Hypothalamus (tissue), 51 donors: Measurements from ENCODE around the gene CHST3.
"Not testable (repeated sequence)": the region's sequence is repeated elsewhere in the genome, so short reads cannot be mapped to it uniquely, and the experiment has no call there.

ENCODE experiments used
- DNase-seq, 51 donors: peaks; one replicate each; lab custom pipeline; 2025; lab: John Stamatoyannopoulos, UW

Gene CHST3

GRCh38 chr10:71964098-71964742 is at the start of gene CHST3:
Gene CHST3 (plus strand): TSS chr10:71964395. CDS start chr10:72005843, 41,448 bp downstream.
- DNase-seq = peak in 38 of 51 donors; percentile 28 to 87 (median 68)

DNA sequence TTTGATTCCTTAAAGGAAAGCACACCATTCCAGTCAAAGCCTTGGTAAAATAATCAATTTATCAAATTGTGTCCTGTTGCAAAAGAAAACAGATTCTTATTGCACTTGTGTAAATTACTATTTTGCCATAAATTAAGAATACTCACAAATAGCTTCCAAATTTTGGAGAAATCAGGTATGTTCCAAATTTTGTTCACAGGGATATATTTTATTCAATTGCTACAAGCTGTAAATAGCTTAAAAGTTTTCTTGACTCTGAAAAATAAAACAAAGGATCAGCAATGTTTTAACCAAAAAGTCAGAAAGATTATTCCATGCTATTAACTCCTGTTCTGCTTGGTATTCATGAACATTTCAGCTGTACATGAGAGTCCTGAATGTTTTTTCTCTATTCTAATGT is 47.4 kb upstream of the CHST3 start:
- no peak for DNase-seq

DNA sequence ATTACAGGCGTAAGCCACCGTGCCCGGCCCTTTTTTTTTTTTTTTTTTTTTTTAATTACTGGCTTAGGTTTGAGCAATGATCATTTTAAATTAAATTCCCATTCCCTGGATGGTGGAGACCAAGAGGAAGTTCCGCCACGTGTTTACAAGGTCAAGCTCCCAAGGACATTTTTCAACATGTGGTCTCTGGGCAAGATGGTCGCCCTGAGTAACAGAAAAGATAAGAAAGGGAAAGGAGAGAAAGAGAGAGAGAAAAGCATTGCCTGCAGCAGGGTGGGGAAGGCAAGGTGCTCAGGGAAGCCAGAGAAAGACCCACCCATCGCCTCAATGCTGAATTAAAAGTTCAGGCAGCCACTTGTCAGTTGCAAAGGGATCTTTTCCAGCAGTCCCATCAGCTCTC is 45.2 kb upstream of the CHST3 start:
- no peak for DNase-seq

GRCh38 chr10:71919956-71920539 is 44.1 kb upstream of the CHST3 start:
- not testable (repeated sequence) for DNase-seq

DNA sequence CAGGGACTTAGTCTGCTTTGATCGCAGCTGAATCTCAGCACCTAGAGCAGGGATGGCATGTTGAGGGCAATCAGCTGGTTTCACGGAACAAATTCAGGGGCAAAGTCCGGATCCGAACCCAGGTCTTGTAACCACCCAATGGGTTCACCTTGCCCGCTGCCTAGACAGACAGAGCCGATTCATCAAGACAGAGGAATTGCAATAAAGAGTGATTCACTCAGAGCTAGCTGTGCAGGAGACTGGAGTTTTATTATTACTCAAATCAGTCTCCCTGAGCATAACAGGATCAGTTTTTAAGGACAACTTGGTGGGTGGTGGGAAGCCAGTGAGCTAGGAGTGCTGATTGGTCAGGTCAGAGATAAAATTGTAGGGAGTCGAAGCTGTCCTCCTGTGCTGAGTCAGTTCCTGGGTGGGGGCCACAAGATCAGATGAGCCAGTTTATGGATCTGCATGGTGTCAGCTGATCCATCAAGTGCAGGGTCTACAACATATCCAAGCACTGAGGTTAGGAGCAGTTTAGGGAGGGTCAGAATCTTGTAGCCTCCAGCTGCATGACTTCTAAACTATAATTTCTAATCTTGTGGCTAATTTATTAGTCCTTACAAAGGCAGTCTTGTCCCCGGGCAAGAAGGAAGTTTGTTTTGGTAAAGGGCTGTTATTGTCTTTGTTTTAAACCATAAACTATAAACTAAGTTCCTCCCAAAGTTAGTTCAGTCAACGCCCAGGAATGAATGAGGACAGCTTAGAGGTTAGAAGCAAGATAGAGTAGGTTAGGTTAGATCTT is 43.5 kb upstream of the CHST3 start:
- DNase-seq = no peak

GRCh38 chr10:71921324-71922027 is 42.7 kb upstream of the CHST3 start:
- DNase-seq = peak in 46 of 51 donors; percentile 5 to 89 (median 64)

DNA sequence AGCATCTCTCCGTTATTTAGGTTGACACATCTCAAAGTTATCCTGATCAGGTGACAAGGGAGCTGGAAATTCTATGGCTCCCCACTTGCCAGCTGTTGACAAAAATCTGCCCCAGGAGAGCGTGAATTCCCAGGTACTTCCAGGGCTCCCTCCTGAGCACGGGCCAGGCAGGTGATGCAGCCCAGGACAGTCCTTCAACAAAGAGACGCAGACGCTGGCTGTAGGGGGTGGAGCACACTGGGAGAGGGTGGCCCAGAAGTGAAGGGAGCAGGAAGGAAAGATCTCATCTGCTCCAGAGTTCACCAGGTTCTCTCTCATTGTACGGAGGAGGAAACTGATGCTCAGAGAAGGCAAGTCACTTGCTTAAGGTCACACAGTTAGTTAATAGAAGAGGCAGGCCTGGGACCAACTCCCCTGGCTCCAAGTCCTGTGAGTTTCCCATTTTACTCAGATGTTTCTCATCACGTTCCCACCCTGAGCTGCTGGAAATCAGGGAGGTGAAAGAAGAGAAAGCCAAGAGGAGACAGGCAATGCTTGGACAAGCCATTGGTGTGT is 41.0 kb upstream of the CHST3 start:
- no peak for DNase-seq

- no peak for DNase-seq
These were observed 39.4 kb upstream of the CHST3 start for GRCh38 chr10:71924771-71925170.

DNA sequence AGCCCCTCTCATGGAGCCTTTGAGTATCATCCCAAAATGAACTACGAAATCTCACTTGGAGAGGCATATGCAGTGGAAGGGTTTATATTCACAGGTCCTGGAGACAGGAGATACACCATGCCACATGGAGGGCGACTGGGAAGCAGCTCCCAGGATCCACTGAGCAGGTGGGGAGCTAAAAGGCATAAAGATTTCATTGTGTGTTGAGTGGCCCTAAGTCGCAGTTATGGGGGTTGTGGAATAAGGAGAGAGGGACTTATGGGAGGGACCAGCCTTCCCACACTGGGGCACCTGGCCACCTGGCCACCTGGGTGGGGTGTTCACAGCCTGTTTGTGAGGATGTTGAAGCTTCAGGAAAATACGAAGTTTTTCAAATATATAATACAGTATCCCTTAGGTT is 37.0 kb upstream of the CHST3 start:
- DNase-seq = no peak

DNA sequence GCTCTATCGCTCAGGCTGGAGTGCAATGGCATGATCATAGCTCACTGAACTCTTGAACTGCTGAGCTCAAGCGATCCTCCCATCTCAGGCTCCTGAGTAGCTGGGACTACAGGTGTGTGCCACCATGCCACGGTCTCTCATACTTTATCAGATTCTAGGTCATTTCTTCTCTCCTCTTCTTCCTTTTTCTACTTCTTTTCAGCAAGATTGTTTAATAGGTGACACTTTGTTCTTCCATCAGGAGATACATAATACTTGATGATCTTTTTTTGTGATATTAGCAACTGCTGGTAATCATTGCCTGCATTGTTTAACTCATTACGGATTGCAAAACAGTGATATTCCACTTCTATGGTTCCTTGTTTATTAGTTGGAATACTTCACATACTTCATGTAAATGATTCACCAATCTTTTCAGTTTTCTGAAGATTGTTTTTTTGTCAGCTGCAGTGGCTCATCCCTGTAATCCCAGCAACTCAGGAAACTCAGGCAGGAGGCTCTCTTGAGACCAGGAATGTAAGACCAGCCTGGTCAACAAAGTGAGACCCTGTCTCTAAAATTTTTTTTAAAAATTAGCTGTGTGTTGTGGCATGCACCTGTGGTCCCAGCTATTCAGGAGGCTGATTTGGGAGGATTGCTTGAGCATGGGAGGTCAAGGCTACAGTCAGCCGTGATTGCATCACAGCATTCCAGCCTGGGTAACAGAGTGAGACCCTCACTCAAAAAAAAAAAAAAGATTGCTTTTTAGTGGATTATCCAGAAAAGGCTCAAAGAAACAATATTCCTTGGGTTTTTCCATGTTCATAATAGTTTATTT is 36.2 kb upstream of the CHST3 start:
- no peak for DNase-seq

- DNase-seq = no peak
These were observed 32.9 kb upstream of the CHST3 start for GRCh38 chr10:71931295-71931694.

- DNase-seq = no peak
These were observed 30.5 kb upstream of the CHST3 start for GRCh38 chr10:71933651-71934050.

DNA sequence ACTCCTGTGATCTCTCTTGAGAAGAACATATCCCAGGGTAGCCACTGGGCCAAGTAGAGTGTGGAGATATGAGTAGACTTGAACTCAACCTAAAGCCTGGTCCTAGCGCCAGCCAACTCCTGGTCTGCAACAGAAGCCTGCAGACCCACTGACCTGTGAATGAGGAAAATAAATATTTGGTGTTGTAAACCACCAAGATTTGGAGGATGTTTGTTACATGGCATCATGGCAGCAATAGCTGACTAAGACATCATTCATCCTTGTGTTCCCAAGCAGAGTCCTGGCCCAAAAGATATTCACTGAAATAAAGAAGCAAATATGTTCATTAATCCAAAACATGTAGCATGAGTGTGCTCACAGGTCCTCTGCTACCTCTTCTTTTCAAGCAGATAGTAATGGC is 26.0 kb upstream of the CHST3 start:
- DNase-seq = no peak

GRCh38 chr10:71939304-71939703 is 24.9 kb upstream of the CHST3 start:
- no peak for DNase-seq

DNA sequence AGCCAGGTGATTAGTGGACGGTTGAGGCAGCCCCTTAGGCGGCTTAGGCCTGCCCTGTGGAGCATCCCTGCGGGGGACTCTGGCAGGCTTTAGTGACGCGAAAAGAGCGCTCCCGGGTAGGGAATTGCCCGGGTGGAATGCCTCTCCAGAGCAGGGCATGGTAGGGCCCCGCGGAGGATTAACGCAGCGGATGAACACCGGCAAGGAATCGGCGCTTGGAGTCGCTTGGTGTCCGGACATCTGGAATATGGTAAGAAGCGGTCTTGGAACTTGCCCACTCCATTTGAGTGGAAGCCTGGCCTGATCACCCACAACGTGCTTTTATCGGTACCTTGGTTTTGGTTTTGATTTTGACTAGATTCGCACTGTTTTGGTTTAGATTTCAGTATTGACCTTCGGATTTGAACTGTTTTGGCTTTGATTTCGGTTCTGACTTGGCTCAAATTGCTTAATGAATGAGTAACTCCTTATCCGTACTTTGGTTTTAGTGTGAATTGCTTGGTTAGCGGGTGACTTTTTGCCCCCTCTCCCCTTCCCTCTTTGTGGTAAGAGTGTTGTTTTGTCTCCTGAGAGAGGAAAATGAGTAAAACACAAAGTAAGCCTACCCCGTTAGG is 24.2 kb upstream of the CHST3 start:
- DNase-seq = no peak

DNA sequence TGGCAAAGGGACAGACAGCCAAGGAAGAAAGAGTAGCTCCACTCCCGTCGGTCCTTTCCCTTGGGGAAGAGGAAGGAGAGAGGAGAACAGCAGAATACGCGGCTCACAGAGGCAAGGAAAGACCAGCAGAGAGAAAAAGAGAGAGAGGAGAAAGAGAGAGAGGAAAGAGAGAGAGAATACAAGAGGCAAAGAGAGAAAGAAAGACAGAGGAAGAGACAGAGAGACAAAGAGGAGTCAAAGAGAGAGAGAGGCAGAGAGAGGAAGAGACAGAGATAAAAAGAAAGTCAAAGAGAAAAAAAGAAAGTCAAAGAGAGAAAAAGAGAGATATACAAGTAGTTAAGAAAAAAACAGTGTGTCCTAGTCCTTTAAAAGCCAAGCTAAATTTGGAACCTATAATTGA is 23.4 kb upstream of the CHST3 start:
- no peak for DNase-seq

GRCh38 chr10:71941318-71941717 is 22.9 kb upstream of the CHST3 start:
- DNase-seq = no peak

GRCh38 chr10:71945819-71946474 is 18.2 kb upstream of the CHST3 start:
- no peak for DNase-seq

- peak in 19 of 51 donors; percentile 28 to 74 (median 48) for DNase-seq
These were observed 17.5 kb upstream of the CHST3 start for GRCh38 chr10:71946700-71947099.
